ENCODE results near the gene SCAF1. TPM values are rescaled to one million over a fixed set of nuclear protein-coding genes. Genes with fewer than 3 reads are reported as not detected.
A peak's percentile ranks its signal among the peaks of the same experiment; 100 is the strongest.

Gene SCAF1
- total RNA-seq, 2 experiments from 2014 or later, result 43.3 to 64.0 TPM

- no peak for ATAC-seq
- CTCF ChIA-PET, result interaction anchor here (0.6 to 2.8 kb wide), 3 partner anchors 9 to 202 kb away, joined by 3 to 10 read pairs (median 4); partner anchors contain the start of gene PRMT1
- Mint-ChIP-seq H3K9me3 (ENCODE audit: low read depth) (no peaks in the 10 kb centered on the region), H3K27ac (no peak overlapping the region), H3K4me3 (no peak overlapping the region), H3K36me3 (ENCODE audit: low read depth) (peaks cover 36% of the 10 kb centered on the region), H3K27me3 (peaks cover 13% of the 10 kb centered on the region), H3K4me1 (peaks cover 23% of the 10 kb centered on the region)
- DNase-seq, result no peak
- intact Hi-C loops (cut with DNase I, micrococcal nuclease), result no loop called here
- POLR2A ChIA-PET, result interaction anchor here (0.5 to 1.3 kb wide), 2 partner anchors 10 to 12 kb away, joined by 3 read pairs; no protein-coding TSS in a partner anchor
These were observed 46.6 kb downstream of the SCAF1 start for GRCh38 chr19:49688531-49689132.

GRCh38 chr19:49689133-49690078, 47.4 kb downstream of the SCAF1 start, which contains the start of gene ADM5:
Gene ADM5 (plus strand): TSS chr19:49689594. CDS start chr19:49689838, 244 bp downstream.
- ChIA-PET POLR2A (interaction anchor here (0.5 kb wide), 1 partner anchor 9 kb away, joined by 3 read pairs; no protein-coding TSS in a partner anchor), CTCF (interaction anchor here (0.6 to 2.8 kb wide), 7 partner anchors 8 to 201 kb away, joined by 3 to 10 read pairs (median 4); partner anchors contain the start of gene PRMT1)
- DNase-seq, result peak; percentile 74
- peaks cover 23% of the 10 kb centered on the region for H3K4me1 Mint-ChIP-seq
- no peak within 1 kb of the TSS for H3K27ac Mint-ChIP-seq
- H3K27me3 Mint-ChIP-seq, result peaks cover 16% of the 10 kb centered on the region
- peak; percentile 56 for ATAC-seq
- H3K36me3 Mint-ChIP-seq (ENCODE audit: low read depth), result peaks cover 28% of the 10 kb centered on the region
- intact Hi-C loops (cut with DNase I, micrococcal nuclease), result no loop called here
- H3K4me3 Mint-ChIP-seq, result peak within 1 kb of the TSS; percentile 62
- H3K9me3 Mint-ChIP-seq (ENCODE audit: low read depth), result no peaks in the 10 kb centered on the region

- CTCF ChIA-PET, result interaction anchor here (0.7 to 2.8 kb wide), 6 partner anchors 9 to 184 kb away, joined by 3 to 10 read pairs (median 4); partner anchors contain the start of gene PRMT1
- intact Hi-C loops (cut with DNase I, micrococcal nuclease), result no loop called here
- H3K4me3 Mint-ChIP-seq, result peak overlapping the region; percentile 62
- no peak overlapping the region for H3K27ac Mint-ChIP-seq
- peaks cover 24% of the 10 kb centered on the region for H3K36me3 Mint-ChIP-seq (ENCODE audit: low read depth)
- POLR2A ChIA-PET, result no interaction called here
- H3K9me3 Mint-ChIP-seq (ENCODE audit: low read depth), result no peaks in the 10 kb centered on the region
- peaks cover 23% of the 10 kb centered on the region for H3K4me1 Mint-ChIP-seq
- H3K27me3 Mint-ChIP-seq, result peaks cover 16% of the 10 kb centered on the region
- DNase-seq (no peak), ATAC-seq (peak; percentile 3)
These were observed 48.2 kb downstream of the SCAF1 start for GRCh38 chr19:49690079-49690655.

GRCh38 chr19:49690656-49691242, 48.7 kb downstream of the SCAF1 start, which contains the start of gene CPT1C:
Gene CPT1C (plus strand): TSS chr19:49691116. CDS start chr19:49692253, 1,137 bp downstream.
- intact Hi-C loops (cut with DNase I, micrococcal nuclease), result no loop called here
- H3K4me1 Mint-ChIP-seq, result peaks cover 23% of the 10 kb centered on the region
- ChIA-PET CTCF (interaction anchor here (0.6 to 2.8 kb wide), 8 partner anchors 9 to 1223 kb away, joined by 3 to 10 read pairs (median 3); partner anchors contain the start of genes PRMT1 and RCN3), POLR2A (no interaction called here)
- H3K36me3 Mint-ChIP-seq (ENCODE audit: low read depth), result peaks cover 19% of the 10 kb centered on the region
- peak; percentile 77 for DNase-seq
- peak; percentile 72 for ATAC-seq
- H3K27me3 Mint-ChIP-seq, result peaks cover 16% of the 10 kb centered on the region
- peak within 1 kb of the TSS; percentile 51 for H3K27ac Mint-ChIP-seq
- H3K4me3 Mint-ChIP-seq, result peak within 1 kb of the TSS; percentile 62
- no peaks in the 10 kb centered on the region for H3K9me3 Mint-ChIP-seq (ENCODE audit: low read depth)

- ATAC-seq, result peak; percentile 42
- CTCF ChIA-PET, result interaction anchor here (0.6 to 2.8 kb wide), 9 partner anchors 8 to 1224 kb away, joined by 3 to 10 read pairs (median 3); partner anchors contain the start of genes PRMT1 and RCN3
- H3K27ac Mint-ChIP-seq, result peak overlapping the region; percentile 51
These were observed 49.5 kb downstream of the SCAF1 start for GRCh38 chr19:49691243-49692146.

GRCh38 chr19:49692147-49692506, 50.1 kb downstream of the SCAF1 start:
- H3K4me1 Mint-ChIP-seq, result peaks cover 23% of the 10 kb centered on the region
- POLR2A ChIA-PET, result no interaction called here
- H3K27me3 Mint-ChIP-seq, result peaks cover 16% of the 10 kb centered on the region
- no peak overlapping the region for H3K27ac Mint-ChIP-seq
- no peak overlapping the region for H3K4me3 Mint-ChIP-seq
- no peak for ATAC-seq
- H3K36me3 Mint-ChIP-seq (ENCODE audit: low read depth), result peaks cover 14% of the 10 kb centered on the region
- no peak for DNase-seq
- CTCF ChIA-PET, result interaction anchor here (0.6 to 1.4 kb wide), 4 partner anchors 14 to 193 kb away, joined by 3 to 5 read pairs (median 3); no protein-coding TSS in a partner anchor
- no peaks in the 10 kb centered on the region for H3K9me3 Mint-ChIP-seq (ENCODE audit: low read depth)
- intact Hi-C loops (cut with DNase I, micrococcal nuclease), result no loop called here

More at GRCh38 chr19:49691243-49692146, 49.5 kb downstream of the SCAF1 start:
- peaks cover 18% of the 10 kb centered on the region for H3K36me3 Mint-ChIP-seq (ENCODE audit: low read depth)
- H3K4me1 Mint-ChIP-seq, result peaks cover 23% of the 10 kb centered on the region
- DNase-seq, result peak; percentile 62
- no peaks in the 10 kb centered on the region for H3K9me3 Mint-ChIP-seq (ENCODE audit: low read depth)
- peak overlapping the region; percentile 62 for H3K4me3 Mint-ChIP-seq
- H3K27me3 Mint-ChIP-seq, result peaks cover 16% of the 10 kb centered on the region
- intact Hi-C loops (cut with DNase I, micrococcal nuclease), result no loop called here
- POLR2A ChIA-PET, result interaction anchor here (0.7 kb wide), 1 partner anchor 296 kb away, joined by 3 read pairs; no protein-coding TSS in a partner anchor

GRCh38 chr19:49696115-49696514, 54.1 kb downstream of the SCAF1 start:
- peaks cover 12% of the 10 kb centered on the region for H3K27me3 Mint-ChIP-seq
- H3K4me3 Mint-ChIP-seq, result no peak overlapping the region
- no peak for DNase-seq
- no peak for ATAC-seq
- no peaks in the 10 kb centered on the region for H3K9me3 Mint-ChIP-seq (ENCODE audit: low read depth)
- no peak overlapping the region for H3K27ac Mint-ChIP-seq
- no peaks in the 10 kb centered on the region for H3K36me3 Mint-ChIP-seq (ENCODE audit: low read depth)
- CTCF ChIA-PET, result interaction anchor here (0.6 to 1.0 kb wide), 5 partner anchors 15 to 1215 kb away, joined by 3 to 8 read pairs (median 3); no protein-coding TSS in a partner anchor
- peaks cover 6% of the 10 kb centered on the region for H3K4me1 Mint-ChIP-seq
- POLR2A ChIA-PET, result no interaction called here
- intact Hi-C loops (cut with DNase I, micrococcal nuclease), result no loop called here

- H3K9me3 Mint-ChIP-seq (ENCODE audit: low read depth), result no peaks in the 10 kb centered on the region
- DNase-seq (no peak), ATAC-seq (no peak)
- no peaks in the 10 kb centered on the region for H3K4me1 Mint-ChIP-seq
- H3K4me3 Mint-ChIP-seq, result no peak overlapping the region
- no peak overlapping the region for H3K27ac Mint-ChIP-seq
- ChIA-PET POLR2A (no interaction called here), CTCF (interaction anchor here (0.6 to 1.0 kb wide), 2 partner anchors 21 to 48 kb away, joined by 3 to 8 read pairs; no protein-coding TSS in a partner anchor)
- no peaks in the 10 kb centered on the region for H3K36me3 Mint-ChIP-seq (ENCODE audit: low read depth)
- H3K27me3 Mint-ChIP-seq, result peaks cover 12% of the 10 kb centered on the region
- intact Hi-C loops (cut with DNase I, micrococcal nuclease), result no loop called here
These were observed 54.9 kb downstream of the SCAF1 start for GRCh38 chr19:49696865-49697264.

- POLR2A ChIA-PET, result interaction anchor here (0.6 kb wide), 1 partner anchor 166 kb away, joined by 3 read pairs; no protein-coding TSS in a partner anchor
- ATAC-seq, result no peak
These were observed 57.4 kb downstream of the SCAF1 start for GRCh38 chr19:49699364-49699763.

GRCh38 chr19:49700563-49700962, 58.6 kb downstream of the SCAF1 start:
- Mint-ChIP-seq H3K27ac (no peak overlapping the region), H3K36me3 (ENCODE audit: low read depth) (no peaks in the 10 kb centered on the region), H3K4me3 (no peak overlapping the region), H3K9me3 (ENCODE audit: low read depth) (no peaks in the 10 kb centered on the region), H3K4me1 (no peaks in the 10 kb centered on the region), H3K27me3 (peaks cover 5% of the 10 kb centered on the region)
- no peak for DNase-seq
- intact Hi-C loops (cut with DNase I, micrococcal nuclease), result no loop called here
- ATAC-seq, result peak; percentile 49
- CTCF ChIA-PET, result interaction anchor here (0.5 to 1.2 kb wide), 3 partner anchors 9 to 1255 kb away, joined by 3 read pairs; no protein-coding TSS in a partner anchor
- POLR2A ChIA-PET, result no interaction called here

More at GRCh38 chr19:49699364-49699763, 57.4 kb downstream of the SCAF1 start:
- no peaks in the 10 kb centered on the region for H3K36me3 Mint-ChIP-seq (ENCODE audit: low read depth)
- H3K4me3 Mint-ChIP-seq, result no peak overlapping the region
- H3K27me3 Mint-ChIP-seq, result peaks cover 5% of the 10 kb centered on the region
- H3K27ac Mint-ChIP-seq, result no peak overlapping the region
- intact Hi-C loops (cut with DNase I, micrococcal nuclease), result no loop called here
- no peaks in the 10 kb centered on the region for H3K9me3 Mint-ChIP-seq (ENCODE audit: low read depth)
- H3K4me1 Mint-ChIP-seq, result no peaks in the 10 kb centered on the region
- no peak for DNase-seq
- CTCF ChIA-PET, result interaction anchor here (0.6 to 1.5 kb wide), 5 partner anchors 8 to 1084 kb away, joined by 3 to 9 read pairs (median 3); partner anchors contain the start of gene CPT1C

Measured in activated CD4-positive, alpha-beta T cell treated with anti-CD3 and anti-CD28 coated beads for 36 hours (primary cell).